ENCODE results near the gene CAT.

DNA sequence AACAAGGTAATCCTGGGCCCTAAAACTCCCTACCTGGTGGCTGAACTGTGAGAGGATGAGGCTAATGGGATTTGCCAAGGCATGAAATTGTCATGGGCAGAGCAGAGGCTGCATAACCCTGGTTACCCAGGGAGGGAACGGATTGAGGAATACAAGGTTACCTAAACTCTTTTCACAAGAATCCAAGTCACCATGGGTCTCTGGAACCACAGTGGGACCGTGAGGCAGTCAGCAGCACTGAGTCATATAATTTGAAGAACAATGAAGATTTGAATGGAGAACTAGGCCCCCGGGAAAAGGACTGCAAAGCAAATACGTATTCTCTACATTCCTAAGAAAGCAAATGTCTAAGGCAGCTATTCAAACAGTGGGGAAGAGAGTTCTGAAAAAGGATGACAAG lies 19.8 kb downstream of the CAT start:
- no peak for TF ChIP-seq CTCF (IDR thresholded peaks at IDR 0.05)
- TF ChIP-seq POLR2A (IDR thresholded peaks at IDR 0.05): no peak
- TF ChIP-seq EP300 (IDR thresholded peaks at IDR 0.05): no peak
- no peak for TF ChIP-seq POLR2AphosphoS5 (IDR thresholded peaks at IDR 0.05)
